Ovary (tissue), 9 donors: ENCODE results near the gene SNAI3. TPM values are rescaled to one million over a fixed set of nuclear protein-coding genes. Genes with fewer than 3 reads are reported as not detected.

Experiments used
- DNase-seq, 5 donors: peaks; one replicate each; pipeline ENCODE4 v3.0.0-alpha.2; 2019 to 2020
- H3K27ac ChIP-seq, 2 donors: fragments of 200-600 bp; one replicate each; pipeline versions ENCODE4 v1.5.1 to v1.8.0; 2019 to 2022
- H3K27me3 ChIP-seq: fragments of 200-600 bp; one replicate; pipeline ENCODE4 v1.8.0; 2022
- H3K36me3 ChIP-seq: fragments of 200-600 bp; sonication (generic); one replicate; pipeline ENCODE4 v1.5.1; 2019
- H3K4me1 ChIP-seq: one replicate; pipeline ENCODE4 v1.8.1; 2013; ENCODE audit warnings: mild to moderate bottlenecking, moderate library complexity; ENCODE audit not compliant: insufficient read depth
- H3K4me3 ChIP-seq: fragments of 200-600 bp; sonication (generic); one replicate; pipeline ENCODE4 v1.5.1; 2017
- H3K9me3 ChIP-seq, 2 donors: fragments of 200-600 bp in 1 of 2; sonication (generic) in 1 of 2; one replicate each; pipeline versions ENCODE4 v1.5.1 to v1.8.1; 2013 to 2019; ENCODE audit warnings: mild to moderate bottlenecking in 1 of 2, moderate library complexity in 1 of 2
- EP300 ChIP-seq: sonication (generic); formaldehyde crosslinking; IDR thresholded peaks from one replicate; pipeline ENCODE4 v1.6.1; 2017; ENCODE audit warnings: antibody characterized with exemption
- POLR2A ChIP-seq: fragments of 450-650 bp; IDR thresholded peaks from one replicate; pipeline ENCODE4 v1.6.1; 2017; ENCODE audit warnings: antibody characterized with exemption, mild to moderate bottlenecking, moderate library complexity
- WGBS, 3 donors: extraction: QIAGEN DNeasy Blood & Tissue Kit in 1 of 3; methylation state at CpG; one replicate each; pipeline versions ENCODE4 v1.1.5 to v1.1.7; 2013 to 2017; 5-methylcytosine and 5-hydroxymethylcytosine counted together
- intact Hi-C, 4 donors: fragments of 100-400 bp; cut with DNase I; formaldehyde crosslinking; loops; one replicate each; pipeline versions ENCODE4 v1.11.0 to v1.15.1; 2022 to 2023
- polyA plus RNA-seq, 2 donors: library from polyadenylated mRNA; stranded (reverse); fragments of 200-250 nt in 1 of 2; fragments of 350-450 nt in 1 of 2; fragmentation: Illumina TruSeq in 1 of 2; extraction: RNeasy Lipid Tissue Mini Kit (QIAGEN cat#74804) in 1 of 2; gene quantifications; one replicate each; pipeline ENCODE4 v1.2.3, GENCODE V29; 2013 to 2014
- total RNA-seq, 7 donors: library from RNA; depleted of rRNA in 2 of 7; stranded (reverse); fragments of >200 nt in 2 of 7; fragmentation: NEBNext Ultra II Directional in 3 of 7; extraction: Animal tissue kit (Norgen Biotek cat#: 25700) in 3 of 7; gene quantifications; one replicate each; pipeline versions ENCODE4 v1.1.0 to v1.2.4, GENCODE V29; 2016 to 2023
- TF ChIP-seq, protein P1 (sequence below), 3 donors: fragments of 450-650 bp in 2 of 3; fragments of 200-600 bp in 1 of 3; IDR thresholded peaks; one replicate each; pipeline versions ENCODE4 v1.5.1 to v1.8.0; 2016 to 2022; ENCODE audit warnings: antibody characterized with exemption in 3 of 3, mild to moderate bottlenecking in 1 of 3
- donor health status: DM: no; HTN: no; CAD: no; lungs with moderate emphysema.
- donor health status: DM: no; HTN: no; CAD: no.
- donor health status: Bipolar disorder and iron deficiency.
- donor health status: DM: yes; HTN: yes; CAD: no.
- donor health status: DM: no; HTN: no; CAD: no.
- donor health status: DM: yes; HTN: yes; CAD: no.

The SNAI3 gene
- total and polyA plus RNA-seq, 9 donors: 0.12 to 1.0 (median 0.28) TPM; not detected in 4

DNA sequence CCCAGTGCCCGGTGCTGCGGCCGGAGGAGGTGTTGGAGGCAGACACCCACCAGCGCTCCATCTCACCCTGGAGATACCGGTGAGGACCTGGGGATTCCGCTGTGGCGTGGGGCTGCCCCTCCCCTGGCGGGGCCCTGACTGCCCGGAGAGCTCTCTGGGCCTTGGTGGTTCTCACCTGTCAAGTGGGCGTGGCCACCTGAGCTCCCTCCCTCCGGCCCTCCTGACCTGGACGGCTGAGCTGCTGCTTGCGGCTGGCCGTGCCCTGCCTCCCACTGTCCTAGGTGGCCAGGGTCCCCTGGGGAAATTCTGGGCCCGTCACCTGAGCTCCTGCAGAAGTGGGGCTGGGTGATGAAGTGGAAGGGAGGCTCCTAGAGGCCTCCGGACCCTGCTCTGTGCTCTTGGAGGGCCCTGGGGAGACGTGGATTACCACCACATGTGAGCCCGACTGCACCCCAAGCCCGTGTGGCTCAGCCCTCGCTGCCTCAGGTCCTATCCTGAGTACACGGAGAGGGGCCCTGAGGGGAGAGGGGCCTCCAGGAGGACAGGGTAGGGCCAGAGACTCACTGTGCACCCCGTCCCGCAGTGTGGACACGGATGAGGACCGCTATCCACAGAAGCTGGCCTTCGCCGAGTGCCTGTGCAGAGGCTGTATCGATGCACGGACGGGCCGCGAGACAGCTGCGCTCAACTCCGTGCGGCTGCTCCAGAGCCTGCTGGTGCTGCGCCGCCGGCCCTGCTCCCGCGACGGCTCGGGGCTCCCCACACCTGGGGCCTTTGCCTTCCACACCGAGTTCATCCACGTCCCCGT is 46.9 kb downstream of the SNAI3 start:
- Histone ChIP-seq H3K27me3 (no peaks in the 10 kb centered on the region), H3K27ac (no peak overlapping the region), H3K9me3 (no peaks in the 10 kb centered on the region), H3K4me1 (no peaks in the 10 kb centered on the region), H3K4me3 (no peak overlapping the region), H3K36me3 (no peaks in the 10 kb centered on the region)
- WGBS, 3 donors: 12 to 38% (median 22%) methylated on average over 39 to 45 of the region's 45 CpGs
- no peak for DNase-seq
- no peak for TF ChIP-seq EP300
- TF ChIP-seq POLR2A: no peak
- TF ChIP-seq, protein P1, sequence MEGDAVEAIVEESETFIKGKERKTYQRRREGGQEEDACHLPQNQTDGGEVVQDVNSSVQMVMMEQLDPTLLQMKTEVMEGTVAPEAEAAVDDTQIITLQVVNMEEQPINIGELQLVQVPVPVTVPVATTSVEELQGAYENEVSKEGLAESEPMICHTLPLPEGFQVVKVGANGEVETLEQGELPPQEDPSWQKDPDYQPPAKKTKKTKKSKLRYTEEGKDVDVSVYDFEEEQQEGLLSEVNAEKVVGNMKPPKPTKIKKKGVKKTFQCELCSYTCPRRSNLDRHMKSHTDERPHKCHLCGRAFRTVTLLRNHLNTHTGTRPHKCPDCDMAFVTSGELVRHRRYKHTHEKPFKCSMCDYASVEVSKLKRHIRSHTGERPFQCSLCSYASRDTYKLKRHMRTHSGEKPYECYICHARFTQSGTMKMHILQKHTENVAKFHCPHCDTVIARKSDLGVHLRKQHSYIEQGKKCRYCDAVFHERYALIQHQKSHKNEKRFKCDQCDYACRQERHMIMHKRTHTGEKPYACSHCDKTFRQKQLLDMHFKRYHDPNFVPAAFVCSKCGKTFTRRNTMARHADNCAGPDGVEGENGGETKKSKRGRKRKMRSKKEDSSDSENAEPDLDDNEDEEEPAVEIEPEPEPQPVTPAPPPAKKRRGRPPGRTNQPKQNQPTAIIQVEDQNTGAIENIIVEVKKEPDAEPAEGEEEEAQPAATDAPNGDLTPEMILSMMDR (IDR thresholded peaks at IDR 0.05): no peak
- intact Hi-C loops: no loop called here

DNA sequence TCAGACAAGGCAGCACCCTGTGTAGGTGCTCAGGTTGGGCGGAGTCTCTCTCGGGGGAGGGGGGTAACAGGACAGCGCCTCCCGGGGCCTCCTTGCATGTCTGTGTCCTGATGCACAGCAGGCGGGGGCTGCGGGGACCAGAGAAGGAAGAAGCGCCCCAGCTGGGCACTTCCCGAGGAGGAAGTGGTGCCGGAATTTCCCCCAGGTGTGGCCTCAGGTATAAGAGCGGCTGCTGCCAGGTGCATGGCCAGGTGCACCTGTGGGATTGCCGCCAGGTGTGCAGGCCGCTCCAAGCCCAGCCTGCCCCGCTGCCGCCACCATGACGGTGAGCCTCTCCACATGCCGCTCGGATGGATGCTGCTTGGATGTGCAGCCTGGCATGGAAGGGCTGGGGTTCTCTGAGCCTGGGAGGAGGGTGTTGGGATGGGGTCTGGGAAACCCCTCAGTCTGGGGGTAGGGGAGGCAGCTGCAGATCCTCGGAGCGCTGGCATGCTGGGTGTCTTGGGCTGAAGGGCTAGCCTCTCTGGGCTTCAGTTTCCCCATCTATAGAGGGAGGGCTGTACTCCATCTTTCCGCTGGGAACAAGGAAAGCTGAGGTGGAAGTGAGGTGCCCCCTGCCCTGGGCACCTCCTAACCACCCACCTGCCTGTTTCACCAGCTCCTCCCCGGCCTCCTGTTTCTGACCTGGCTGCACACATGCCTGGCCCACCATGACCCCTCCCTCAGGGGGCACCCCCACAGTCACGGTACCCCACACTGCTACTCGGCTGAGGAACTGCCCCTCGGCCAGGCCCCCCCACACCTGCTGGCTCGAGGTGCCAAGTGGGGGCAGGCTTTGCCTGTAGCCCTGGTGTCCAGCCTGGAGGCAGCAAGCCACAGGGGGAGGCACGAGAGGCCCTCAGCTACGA is 47.7 kb downstream of the SNAI3 start, which contains the start of gene IL17C:
TSS of gene IL17C (plus strand) at position 250 of the 908 bp plus-strand sequence. CDS start at position 320, 70 bp downstream.
- no peaks in the 10 kb centered on the region for H3K27me3 ChIP-seq
- TF ChIP-seq, protein P1 (IDR thresholded peaks at IDR 0.05): no peak
- TF ChIP-seq POLR2A: no peak
- no peak for TF ChIP-seq EP300
- H3K36me3 ChIP-seq: no peaks in the 10 kb centered on the region
- H3K4me1 ChIP-seq: no peaks in the 10 kb centered on the region
- H3K9me3 ChIP-seq: no peaks in the 10 kb centered on the region
- DNase-seq: no peak
- 32 to 44% (median 36%) methylated on average over 27 of the region's 27 CpGs for WGBS, 3 donors
- no peak within 1 kb of the TSS for H3K27ac ChIP-seq
- no peak within 1 kb of the TSS for H3K4me3 ChIP-seq
- intact Hi-C loops: no loop called here

DNA sequence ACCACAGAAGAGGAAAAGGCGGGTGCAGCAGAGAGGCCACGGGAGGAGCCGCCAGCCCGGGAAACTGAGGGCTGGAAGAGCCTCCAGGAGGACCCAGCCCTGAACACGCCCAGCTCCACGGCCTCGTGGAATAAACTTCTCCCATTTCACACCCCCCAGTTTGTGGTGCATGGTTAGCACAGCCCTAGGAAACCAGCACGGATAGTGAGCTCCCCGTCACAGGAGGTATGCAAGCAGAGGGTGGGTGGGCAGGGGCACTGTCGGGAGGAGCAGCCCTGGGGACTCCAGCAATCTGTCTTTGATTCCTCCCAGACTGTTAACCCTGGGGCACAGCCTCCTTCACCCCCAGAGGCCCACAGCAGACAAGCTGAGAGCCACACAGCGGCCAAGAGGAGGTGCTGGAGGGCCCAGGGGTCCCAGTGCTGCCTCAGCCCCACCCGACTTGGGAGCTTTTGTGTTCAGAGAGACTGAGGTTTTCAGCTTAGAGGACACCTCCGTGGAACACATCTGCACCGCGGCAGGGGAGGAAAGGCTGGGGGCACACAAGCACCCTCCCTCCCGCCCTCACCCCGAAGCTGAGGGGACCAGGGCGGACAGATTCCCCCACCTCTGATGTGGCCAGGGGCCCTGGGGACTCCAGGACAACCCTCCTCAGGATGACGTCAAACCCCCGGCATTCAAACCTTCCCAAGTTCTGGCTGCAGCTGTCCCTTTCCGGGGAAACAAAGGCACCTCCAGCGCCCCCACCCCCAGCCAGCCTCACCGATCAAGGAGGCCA is 49.6 kb downstream of the SNAI3 start:
- no peaks in the 10 kb centered on the region for H3K27me3 ChIP-seq
- WGBS, 3 donors: 62 to 67% (median 67%) methylated on average over 23 of the region's 23 CpGs
- intact Hi-C loops: no loop called here
- no peak overlapping the region for H3K4me3 ChIP-seq
- no peak overlapping the region for H3K27ac ChIP-seq
- no peaks in the 10 kb centered on the region for H3K4me1 ChIP-seq
- no peak for DNase-seq
- TF ChIP-seq, protein P1 (IDR thresholded peaks at IDR 0.05): no peak
- no peak for TF ChIP-seq EP300
- TF ChIP-seq POLR2A: no peak
- no peaks in the 10 kb centered on the region for H3K36me3 ChIP-seq
- H3K9me3 ChIP-seq: no peaks in the 10 kb centered on the region
